A549 treated with CpdA at 1 μM for 4 hours (cell line): ENCODE measurements around the gene RBBP9. TPM values are rescaled to one million over a fixed set of nuclear protein-coding genes. Genes with fewer than 3 reads are reported as not detected.

Experiments
- total RNA-seq: library from RNA; stranded (reverse); fragments of 200-300 nt; extraction: Qiagen RNA extraction; gene quantifications from 5 replicates; pipeline ENCODE4 v1.2.3, GENCODE V29; 2022; ENCODE audit warnings: low read depth

The RBBP9 gene
- 14.3 to 17.2 TPM (median 15.8 TPM) in 5 replicates for total RNA-seq

DNA sequence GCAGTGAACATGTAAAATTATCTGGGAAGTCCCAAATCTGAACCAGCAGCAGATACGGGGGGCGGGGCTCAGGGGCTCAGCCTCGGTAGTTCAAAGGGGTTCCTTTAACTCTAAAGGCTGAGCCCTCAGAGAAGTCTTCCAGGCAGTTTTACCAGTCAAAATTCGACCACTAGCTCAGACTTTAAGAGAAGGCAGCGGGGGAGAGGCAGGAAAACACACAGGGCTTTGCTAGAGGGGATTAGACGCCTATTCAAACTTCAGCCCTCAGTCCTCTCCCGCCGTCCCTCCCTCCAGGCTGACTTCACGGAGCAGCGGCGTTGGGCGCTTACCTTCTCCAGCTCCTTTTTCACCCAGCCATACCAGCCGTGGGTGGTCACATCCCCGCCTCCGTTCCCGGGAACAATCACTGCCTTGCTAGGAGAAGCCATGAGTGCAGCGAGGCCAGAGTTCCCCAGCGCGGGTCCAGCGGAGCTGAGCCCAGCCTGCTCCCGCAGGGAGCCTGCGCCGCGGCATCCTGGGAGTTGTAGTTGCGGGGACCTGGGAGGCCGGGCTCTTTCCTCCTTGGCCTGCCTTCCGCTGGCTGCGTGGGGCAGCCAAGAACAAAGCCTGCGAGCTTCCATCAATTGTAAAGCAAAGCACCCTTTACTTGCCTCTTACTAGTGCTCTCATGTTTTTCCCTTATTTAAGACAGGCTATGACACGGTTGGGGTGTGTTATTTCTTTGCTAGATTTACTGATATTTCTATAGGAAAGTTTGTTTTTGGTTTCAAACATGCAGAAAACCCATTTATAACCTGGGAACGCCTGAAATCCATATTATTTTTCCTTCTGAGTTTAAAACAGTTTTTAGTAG lies at the start of gene RBBP9:
Gene RBBP9, minus strand, starts transcription at position 486 of the 853 bp plus-strand sequence. Its CDS starts 58 bp downstream, at position 428.

DNA sequence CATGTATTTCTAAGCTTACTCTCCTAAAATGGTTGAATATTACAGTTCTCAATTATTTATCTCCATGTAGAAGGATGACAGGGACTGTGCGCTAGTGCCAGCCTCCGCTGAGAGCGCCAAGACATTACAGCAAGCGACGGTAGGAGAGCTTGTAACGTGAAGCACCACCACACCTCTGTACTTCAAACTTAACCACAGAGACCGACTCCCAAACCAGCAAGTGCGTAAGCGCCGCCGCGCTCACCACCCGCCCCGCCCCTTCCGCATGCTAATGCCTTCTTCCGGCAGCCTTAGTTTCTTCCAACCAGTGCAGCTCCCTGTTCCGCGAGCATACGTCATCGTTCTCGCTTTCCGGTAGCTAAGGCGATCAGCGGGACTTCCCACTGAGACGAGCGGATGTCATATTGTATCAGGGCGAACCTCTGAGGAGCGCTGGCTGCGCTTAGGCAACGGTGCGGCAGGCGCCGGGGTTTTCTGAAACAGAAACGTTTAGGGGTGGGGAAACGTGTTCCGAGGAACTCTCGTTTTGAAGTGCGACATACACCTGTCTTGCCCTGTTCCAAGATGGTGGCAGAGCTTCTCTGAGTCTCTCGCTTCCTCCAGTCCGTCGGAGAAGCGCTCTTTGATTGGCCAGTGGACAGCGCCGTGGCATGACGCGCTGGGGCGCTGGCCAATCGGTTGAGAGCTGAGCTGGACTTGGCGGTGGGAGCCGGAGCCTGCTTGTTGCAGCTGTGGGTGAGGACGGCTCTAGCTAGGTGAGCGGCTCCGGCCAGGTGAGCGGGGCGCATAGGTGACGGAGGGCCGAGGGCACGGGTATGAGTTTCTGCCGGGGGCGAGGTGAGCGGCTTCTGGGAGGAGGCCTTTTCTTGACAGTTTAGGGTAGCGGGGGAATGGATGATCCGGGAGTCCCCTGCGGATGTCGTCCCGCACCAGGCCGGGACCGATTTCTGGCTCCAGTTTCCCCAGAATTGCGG lies 10.5 kb upstream of the RBBP9 start, which contains the start of gene SEC23B:
Gene SEC23B, plus strand, starts transcription at position 723 of the 974 bp plus-strand sequence. CDS start 2,896 bp downstream, outside the sequence.

DNA sequence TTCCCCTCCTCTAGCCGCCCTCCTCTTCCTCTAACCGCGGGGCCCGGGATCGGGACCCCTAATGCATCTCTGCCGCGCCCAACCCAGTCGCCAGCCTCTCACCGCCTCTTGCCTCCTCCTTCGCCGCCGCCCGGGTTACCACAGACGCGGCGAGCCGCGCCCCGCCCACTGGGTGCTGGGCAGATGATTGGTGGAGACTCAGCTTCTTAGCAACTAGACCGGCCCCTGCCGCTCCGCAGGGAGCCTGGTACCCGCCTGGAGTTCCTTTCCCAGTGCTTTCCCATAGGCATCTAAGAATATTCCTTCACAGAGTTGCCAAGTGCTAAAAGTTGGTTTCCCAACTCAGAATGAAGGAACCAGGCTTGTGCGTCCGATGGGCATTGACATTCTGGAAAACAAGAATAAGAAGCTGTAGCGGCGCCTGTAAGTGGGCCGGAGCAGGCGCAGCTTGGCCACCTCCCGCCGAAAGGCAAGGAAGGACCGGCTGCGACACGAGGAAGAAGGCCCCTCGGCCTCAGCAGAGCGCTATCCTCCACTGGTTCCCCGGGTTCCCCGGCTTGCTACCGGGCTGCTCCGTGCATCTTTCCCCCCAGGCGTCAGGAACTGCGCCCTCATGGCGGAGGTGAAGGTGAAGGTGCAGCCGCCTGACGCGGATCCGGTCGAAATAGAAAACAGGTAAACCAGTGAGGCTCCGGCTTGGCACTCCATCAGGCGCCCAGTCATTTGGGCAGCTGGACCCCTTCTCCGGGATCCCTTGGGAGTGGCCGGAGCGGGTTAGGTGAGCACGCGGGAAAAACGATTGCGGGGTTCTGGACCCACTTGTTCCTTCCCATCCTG lies 29.9 kb downstream of the RBBP9 start, which contains the start of the genes DZANK1 and POLR3F:
Gene DZANK1, minus strand, starts transcription at position 137 of the 837 bp plus-strand sequence. CDS start 1,672 bp downstream, outside the sequence.
Gene POLR3F, plus strand, starts transcription at position 497 of the 837 bp plus-strand sequence. Its CDS starts 117 bp downstream, at position 614.

Other genes with a start within 250 kb of the RBBP9 start
- gene ZNF133, start 208.7 kb downstream of the RBBP9 start, total RNA-seq, result 10.5 to 12.4 TPM (median 12.2 TPM) in 5 replicates
- gene DZANK1, start 30.2 kb downstream of the RBBP9 start, total RNA-seq, result 2.9 to 3.2 TPM (median 3.1 TPM) in 5 replicates
- 13.7 to 27.3 TPM (median 15.9 TPM) in 5 replicates for gene POLR3F, start 29.8 kb downstream of the RBBP9 start, total RNA-seq
- gene SEC23B, start 10.7 kb upstream of the RBBP9 start, total RNA-seq, result 60.8 to 67.4 TPM (median 64.1 TPM) in 5 replicates
- 136 to 176 TPM (median 142 TPM) in 5 replicates for gene SMIM26, start 70.2 kb upstream of the RBBP9 start, total RNA-seq
- gene DTD1, start 90.8 kb upstream of the RBBP9 start, total RNA-seq, result 76.4 to 81.0 TPM (median 79.1 TPM) in 5 replicates